NCI-H345 treated with DMSO at 0.1 percent for 48 hours (cell line): Measurements from ENCODE around the gene RELA.
A peak's percentile ranks its signal among the peaks of the same experiment; 100 is the strongest.
"Not testable (repeated sequence)": the region's sequence is repeated elsewhere in the genome, so short reads cannot be mapped to it uniquely, and the experiment has no call there.

Experiments used
- DNase-seq: peaks from one replicate; lab custom pipeline; 2025; ENCODE audit not compliant: unreplicated experiment; lab: John Stamatoyannopoulos, UW

Gene RELA

DNA sequence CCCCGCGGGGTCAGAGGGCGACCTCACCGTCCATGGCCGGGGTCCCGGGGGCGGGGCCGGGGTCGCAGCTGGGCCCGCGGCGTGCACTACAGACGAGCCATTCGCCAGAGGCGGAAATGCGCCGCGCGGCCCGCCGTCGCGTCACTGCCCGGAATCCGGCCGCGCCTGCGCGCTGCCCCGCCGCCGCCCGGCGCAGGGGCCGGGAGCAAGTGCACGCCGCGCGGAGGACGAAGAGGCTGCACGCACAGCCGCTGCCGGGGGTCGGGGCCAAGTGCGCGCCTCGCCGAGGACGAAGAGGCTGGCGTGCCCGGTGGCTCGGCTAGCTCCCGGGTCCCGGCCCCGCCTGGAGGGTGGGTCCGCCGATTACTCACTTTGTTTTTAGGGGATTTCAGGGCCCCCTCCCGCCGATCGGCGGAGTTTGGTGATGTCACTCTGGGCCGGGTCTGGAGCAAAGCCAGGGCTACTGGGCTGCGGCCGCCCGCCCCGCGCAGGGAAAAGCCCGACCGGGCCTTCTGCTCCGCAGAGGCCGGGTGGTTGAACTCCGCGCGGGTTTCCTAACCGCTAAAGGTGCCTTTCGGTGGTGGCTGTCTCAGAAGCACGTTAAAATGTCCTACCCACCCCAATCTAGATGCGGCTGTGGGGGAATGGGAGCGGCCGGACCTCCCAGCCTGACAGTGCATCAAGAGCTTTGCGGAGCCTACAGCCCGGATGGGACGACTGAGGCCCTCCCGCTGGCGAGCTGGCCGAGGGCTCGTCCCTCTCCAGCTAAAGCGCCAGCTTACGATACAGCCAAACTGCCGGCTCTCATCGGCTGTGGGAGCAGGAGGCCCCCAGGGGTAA is at the start of gene RELA:
Gene RELA, minus strand, starts transcription at position 118 of the 840 bp plus-strand sequence. Its CDS starts 84 bp downstream, at position 34.
- peak; percentile 68 for DNase-seq

DNA sequence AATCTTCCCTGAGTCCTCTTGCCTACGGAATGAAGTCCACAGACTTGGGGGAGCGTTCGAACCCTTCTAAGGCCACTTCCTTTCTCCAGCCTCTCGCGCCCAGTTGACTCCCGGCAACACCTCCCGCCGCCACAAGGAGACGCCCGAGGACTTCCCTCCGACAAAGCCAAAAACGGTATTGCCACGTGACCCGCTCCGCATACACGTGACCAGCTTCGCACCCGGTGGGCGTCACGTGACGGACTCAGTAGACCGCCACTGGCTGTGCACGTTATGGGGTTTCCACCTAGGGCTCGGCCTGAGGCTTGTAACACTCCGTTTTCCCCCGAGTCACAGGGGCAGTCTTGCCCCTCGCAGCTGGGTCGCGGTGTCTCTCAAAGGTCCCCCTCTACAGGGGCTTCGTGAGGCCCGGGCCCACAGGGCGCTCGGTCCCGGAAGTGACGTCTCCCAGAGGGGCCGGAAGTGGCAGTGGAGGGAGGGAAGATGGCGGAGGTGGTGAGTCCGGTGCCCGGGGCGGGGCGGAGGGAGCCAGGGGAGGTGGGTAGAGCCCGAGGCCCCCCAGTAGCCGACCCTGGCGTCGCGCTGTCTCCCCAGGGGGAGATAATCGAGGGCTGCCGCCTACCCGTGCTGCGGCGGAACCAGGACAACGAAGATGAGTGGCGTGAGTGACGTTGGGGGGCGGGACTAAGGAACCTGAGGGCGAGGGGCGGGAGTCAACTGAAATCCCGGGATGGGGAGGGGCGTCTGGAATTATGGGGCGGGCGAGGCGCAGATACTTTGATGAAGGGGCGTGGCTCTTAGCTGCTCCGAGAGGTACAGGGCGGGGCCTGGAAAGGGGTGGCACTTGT is 49.3 kb upstream of the RELA start, which contains the start of gene KAT5:
Gene KAT5, plus strand, starts transcription at position 468 of the 848 bp plus-strand sequence. Its CDS starts 16 bp downstream, at position 484.
- DNase-seq = peak; percentile 94

DNA sequence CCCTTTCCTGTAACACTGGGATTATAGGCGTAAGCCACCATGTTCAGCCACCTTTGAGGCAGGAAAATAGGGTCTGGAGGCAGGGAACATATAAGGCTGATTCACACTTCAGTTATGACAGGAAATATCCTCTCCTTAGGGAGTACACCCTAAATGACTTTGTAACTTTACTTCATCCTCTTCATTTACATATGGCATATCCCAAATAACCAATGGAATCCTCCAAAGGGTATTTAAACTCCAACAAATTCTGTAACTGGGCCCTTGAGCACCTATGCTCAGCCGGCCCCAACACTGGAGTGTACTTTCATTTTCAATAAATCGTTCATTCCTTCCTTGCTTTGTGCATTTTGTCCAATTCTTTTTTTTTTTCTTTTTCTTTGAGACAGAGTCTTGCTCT is 47.7 kb upstream of the RELA start:
- no peak for DNase-seq

DNA sequence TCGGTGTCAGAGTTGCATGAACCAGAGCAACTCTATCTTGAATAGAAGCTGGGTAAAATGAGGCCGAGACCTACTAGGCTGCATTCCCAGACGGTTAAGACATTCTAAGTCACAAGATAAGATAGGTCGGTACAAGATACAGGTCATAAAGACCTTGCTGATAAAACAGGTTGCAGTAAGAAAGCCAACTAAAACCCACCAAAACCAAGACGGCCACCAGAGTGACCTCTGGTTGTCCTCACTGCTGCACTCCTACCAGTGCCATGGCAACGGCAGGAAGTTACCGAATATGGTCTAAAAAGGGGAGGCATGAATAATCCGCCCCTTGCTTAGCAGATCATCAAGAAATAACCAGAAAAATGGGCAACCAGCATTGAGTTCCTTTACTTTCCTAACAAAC is 46.9 kb upstream of the RELA start:
- DNase-seq = no peak

DNA sequence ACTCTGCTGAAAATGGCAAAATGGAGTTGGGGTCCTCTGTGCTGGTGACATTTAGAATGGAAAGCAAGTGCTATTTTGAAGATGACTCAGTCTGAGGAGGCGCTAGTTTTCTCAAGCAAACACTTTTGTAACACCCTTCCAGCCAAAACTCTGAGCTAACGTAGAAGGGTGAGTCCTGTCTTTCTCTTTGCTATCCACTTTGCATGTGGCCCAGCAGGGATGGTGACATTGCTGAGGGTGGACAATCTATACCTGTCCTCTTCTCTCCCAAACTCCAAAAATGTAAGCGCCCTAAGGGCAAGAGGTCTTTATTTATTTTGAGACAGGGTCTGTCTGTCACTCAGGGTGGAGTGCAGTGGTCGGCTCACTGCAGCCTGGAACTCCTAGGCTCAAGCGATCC is 45.7 kb upstream of the RELA start:
- DNase-seq = no peak

DNA sequence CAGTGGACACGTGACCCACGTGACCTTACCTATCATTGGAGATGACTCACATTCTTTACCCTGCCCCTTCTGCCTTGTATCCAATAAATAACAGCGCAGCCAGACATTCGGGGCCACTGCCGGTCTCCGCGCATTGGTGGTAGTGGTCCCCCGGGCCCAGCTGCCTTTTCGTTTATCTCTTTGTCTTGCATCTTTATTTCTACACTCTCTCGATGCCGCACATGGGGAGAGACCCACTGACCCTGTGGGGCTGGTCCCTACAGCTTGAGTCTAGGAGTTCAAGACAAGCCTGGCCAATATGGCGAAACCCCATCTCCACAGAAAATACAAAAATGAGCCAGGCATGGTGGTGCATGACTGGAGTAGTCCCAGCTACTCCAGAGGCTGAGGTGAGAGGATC is 44.3 kb upstream of the RELA start:
- DNase-seq = not testable (repeated sequence)

DNA sequence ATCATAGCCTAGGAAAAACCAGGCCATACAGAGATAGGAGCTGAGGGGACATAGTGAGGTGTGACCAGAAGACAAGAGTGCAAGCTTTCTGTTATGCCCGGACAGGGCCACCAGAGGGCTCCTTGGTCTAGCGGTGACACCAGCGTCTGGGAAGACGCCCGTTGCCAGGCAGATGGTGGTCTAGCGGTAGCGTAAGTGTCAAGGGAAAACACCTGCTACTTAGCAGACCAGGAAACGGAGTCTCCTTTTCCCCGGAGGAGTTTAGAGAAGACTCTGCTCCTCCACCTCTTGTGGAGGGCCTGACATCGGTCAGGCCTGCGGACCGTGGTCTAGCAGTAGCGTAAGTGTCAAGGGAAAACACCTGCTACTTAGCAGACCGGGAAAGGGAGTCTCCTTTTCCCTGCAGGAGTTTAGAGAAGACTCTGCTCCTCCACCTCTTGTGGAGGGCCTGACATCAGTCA is 43.6 kb upstream of the RELA start:
- DNase-seq = not testable (repeated sequence)

DNA sequence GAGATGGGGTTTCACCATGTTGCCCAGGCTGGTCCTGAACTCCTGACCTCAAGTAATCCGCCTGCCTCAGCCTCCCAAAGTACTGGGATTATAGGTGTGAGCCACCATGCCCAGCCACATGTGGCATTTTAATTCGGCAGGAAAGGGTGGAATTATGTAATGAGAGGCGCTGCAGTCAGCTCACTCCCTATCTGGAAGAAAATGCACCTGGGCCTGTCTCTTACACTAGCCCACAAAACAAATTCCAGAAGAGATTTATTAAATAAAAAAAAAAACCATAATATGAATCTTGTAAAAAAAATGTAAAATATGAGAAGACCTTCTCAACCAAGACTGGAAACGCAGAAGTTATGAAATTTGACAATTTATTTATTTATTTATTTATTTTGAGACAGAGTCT is 41.1 kb upstream of the RELA start:
- no peak for DNase-seq

DNA sequence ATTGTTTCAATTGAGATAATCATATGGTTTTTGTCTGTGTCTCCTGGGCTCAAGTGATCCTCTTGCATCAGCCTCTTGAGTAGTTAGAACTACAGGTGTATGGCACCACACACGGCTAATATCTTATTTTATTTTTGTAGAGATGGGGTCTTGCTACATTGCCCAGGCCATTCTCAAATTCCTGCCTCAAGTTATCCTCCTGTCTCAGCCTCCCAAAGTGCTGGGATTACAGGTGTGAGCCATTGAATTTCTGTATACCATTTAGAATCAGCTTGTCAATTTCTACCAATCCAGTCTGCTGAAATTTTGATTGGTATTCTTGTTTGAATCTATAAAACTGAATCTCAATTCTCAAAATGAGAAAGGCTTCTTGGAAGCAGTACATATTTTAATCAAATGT is 39.0 kb upstream of the RELA start:
- no peak for DNase-seq

DNA sequence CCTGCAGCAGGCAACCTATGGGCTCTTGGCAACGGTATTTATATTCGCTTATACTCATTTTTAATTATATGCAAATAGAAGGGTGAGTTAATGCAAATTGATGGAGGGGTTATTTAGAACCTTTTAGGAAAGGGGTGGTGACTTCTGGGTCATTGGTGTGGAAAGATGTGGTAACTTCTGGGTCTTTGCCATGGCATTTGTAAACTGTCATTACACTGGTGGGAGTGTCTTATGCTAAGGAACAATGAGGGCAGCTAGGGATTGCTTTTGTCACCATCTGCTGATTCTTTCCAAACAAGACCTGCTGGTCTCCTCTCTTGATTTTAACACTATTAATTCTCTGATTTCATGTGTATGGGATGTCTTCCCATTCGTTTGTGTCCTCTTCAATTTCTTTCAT is 37.7 kb upstream of the RELA start:
- DNase-seq = peak; percentile 16

DNA sequence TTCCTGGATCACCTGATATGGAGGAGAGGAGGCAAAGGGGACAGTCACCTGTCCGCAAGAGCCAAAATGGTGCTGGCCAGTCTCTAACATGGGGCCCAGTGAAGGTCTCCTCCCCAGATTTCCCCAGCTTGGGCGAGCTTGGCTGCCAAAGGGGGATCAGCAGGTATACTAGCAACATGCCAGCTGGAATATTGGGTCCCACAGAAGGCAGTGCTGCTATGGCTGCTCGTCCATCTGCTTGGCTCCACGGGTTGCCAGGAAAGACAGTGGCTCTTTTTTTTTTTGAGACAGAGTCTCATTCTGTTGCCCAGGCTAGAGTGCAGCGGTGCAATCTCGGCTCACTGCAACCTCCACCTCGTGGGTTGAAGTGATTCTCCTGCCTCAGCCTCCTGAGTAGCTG is 36.6 kb upstream of the RELA start:
- DNase-seq = no peak

DNA sequence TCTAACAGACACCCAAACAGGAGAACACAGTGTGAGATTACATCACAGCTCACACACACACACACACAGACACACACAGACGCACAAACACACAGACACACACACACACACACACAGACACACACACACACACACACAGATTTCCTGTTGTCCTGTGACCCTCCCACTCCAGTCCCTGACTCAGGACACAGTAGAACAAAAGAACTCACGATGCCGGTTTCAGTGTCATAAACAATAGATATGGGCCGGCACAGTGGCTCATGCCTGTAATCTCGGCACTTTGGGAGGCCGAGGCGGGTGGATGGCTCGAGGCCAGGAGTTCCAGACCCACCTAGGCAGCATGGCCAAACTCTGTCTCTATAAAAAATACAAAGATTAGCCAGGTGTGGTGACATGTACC is 35.5 kb upstream of the RELA start:
- no peak for DNase-seq

DNA sequence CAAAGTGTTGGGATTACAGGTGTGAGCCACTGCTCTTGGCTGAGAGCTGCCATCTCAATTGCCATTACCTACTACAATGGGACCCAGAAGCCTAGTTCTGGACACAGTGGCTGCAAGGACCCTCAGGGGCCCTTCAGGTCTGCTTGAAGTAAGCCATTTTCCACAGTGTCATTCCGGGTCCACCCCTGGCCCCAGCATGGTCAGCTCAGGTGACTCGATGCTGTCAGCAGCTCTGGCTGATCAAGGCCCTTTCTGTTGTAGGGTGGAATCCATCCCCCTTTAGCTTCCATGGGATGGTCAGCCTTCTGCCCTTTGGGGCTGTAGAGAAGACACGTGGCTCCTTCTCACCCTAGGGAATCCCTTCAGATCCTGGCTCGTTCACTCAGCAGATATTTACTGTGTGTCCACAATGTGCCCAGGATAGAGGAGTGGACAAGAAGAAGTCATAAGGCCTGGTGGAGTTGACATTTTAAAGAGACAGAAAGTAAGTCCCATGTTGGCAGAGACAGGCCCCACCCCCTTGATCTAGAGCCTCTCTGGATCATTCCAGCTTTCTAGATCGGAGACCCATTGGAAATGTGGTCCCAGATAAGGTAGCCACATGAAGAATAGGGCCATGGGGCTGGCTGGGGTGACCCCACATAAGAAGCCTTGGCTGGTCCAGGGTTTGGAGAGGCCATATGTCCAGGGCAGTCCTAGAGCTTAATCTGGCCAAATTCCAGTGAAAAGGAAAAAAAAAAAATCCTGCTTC is 34.3 kb upstream of the RELA start:
- DNase-seq = no peak

DNA sequence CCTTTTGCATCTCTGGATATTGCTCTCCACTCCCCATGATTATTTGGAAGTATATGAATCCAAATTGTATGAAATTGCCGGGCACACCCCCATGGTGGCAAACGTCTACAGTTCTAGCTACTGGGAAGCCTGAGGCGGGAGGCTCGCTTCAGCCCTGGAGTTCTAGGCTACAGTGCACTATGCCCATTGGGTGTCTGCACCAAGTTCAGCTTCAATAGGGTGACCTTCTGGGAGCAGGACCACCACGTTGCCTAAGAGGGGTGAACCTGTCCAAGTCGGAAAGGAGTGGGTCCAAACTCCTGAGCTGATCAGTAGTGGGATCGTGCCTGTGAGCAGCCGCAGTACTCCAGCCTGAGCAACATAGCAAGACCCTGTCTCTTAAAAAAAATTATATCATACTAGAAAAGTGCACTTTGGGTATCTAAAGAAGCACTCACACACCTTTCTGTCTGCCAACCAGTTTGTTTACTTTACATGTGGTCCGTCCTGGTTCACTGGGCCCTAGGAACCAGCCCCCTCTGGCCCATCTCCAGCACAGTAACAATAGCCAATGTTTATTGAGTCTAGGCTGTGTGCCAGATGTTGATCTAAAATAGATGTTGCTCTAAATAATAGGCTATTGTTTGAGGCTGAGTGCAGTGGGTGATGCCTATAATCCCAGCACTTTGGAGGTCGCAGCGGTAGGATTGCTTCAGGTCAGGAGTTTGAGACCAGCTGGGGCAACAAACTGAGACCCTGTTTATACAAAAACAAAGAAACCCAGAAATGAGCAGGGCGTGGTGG is 32.9 kb upstream of the RELA start:
- DNase-seq = peak; percentile 98

DNA sequence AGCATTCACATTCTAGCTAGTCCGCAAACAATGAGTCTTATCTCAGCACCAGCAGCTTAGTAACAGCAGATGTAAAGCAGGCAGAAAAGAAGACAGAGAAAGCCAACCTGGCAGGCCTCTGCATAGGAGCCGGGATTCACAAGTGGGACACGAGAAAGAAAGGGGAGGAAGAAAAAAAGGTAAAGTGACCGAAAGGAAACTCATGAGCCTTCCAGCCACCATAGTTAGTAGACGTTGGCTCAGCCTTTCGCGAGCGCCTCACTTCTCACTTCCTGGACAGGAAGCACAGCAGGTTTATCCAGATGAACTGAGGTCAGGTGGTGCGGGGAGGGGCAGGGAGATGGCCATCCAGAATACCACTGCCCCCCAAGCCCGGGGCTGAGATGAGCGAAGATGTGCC is 29.7 kb upstream of the RELA start:
- DNase-seq = no peak

DNA sequence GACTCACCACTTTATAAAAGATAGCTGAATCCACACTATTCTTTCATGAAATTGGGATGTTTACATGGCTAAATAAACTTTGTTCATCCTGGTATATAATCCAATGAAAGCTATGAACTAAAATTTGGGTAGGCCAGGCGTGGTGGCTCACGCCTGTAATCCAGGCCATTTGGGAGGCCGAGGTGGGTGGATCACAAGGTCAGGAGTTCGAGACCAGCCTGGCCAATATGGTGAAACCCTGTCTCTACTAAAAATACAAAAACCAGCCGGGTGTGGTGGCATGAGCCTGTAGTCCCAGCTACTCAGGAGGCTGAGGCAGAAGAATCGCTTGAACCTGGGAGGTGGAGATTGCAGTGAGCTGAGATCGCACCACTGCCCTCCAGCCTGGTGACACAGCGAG is 29.1 kb upstream of the RELA start:
- DNase-seq = not testable (repeated sequence)

DNA sequence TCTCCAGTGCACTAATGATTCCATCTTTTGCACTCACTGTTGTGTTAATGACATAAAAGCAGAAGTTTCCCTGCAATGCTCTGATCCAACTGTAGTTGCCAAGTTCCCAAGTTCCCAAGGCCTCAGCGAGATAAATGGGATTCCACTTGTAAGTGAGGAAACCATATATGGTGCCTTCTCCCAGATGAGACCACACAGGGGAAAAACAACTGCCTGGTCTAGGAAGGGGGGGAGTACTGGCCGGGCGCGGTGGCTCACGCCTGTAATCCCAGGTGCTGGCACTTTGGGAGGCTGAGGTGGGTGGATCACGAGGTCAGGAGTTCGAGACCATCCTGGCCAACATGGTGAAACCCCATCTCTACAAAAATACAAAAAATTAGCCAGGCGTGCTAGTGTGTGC is 23.3 kb upstream of the RELA start:
- no peak for DNase-seq

DNA sequence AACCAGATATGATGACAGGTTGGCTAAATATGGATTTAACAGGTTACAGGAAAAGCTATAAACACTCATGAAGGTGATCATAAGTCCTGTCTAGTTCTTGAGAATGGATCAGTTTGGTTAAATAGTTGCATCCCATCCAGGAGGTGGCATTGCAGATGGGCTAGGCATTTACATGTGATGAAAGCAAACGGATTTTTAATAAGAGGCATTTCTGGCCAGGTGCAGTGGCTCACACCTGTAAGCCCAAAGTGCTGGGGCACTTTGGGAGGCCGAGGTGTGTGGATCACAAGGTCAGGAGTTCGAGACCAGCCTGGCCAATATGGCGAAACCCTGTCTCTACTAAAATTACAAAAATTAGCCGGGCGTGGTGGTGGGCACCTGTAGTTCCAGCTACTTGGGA is 20.8 kb upstream of the RELA start:
- DNase-seq = not testable (repeated sequence)

DNA sequence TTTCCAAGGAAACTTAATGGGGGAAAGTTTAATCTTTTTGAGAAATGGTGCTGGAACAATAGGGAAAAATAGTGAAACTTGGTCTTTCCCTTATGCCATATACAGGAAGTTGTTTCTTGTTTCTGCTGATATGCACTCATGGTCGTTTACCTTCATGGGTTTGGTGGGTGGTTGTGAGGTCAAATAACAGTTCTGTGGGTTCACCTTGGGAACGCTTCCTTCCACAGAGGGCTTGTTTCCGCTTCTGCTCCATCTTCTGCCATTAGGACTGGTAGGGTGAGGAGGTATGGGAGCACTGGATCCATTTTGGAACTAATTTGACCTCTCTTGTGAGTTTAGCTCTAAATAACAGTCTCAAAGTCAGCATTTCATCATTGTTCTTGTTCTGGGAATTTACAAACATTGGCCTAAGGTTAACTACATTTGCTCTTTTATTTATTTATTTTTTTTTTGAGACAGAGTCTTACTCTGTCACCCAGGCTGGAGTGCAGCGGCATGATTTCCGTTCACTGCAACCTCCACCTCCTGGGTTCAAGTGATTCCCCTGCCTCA is 17.6 kb upstream of the RELA start:
- no peak for DNase-seq

DNA sequence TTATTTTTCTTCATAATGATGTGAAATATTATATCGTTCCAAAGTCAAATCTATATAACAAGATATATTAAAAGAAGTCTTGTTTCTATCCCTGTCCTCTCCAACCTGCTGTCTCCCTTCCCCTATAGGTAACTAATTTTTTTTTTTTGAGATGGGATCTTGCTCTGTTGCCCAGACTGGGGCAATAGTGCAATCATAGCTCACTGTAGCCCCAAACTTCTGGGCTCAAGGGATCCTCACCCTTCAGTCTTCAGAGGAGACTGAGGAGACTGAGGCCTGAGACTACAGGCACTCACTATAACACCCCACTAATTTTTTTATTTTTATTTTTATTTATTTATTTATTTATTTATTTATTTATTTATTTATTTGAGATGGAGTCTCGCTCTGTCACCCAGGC is 10.3 kb upstream of the RELA start:
- DNase-seq = no peak
